Activated CD8-positive, alpha-beta memory T cell treated with anti-CD3 and anti-CD28 coated beads, Interleukin-2, amount 50 U/mL, for 48 hours (primary cell): ENCODE results near the gene KSR2.
A peak's percentile ranks its signal among the peaks of the same experiment; 100 is the strongest.

ENCODE experiments used
- DNase-seq: peaks from one replicate; pipeline ENCODE4 v3.0.0-alpha.2; 2020

Gene KSR2

DNA sequence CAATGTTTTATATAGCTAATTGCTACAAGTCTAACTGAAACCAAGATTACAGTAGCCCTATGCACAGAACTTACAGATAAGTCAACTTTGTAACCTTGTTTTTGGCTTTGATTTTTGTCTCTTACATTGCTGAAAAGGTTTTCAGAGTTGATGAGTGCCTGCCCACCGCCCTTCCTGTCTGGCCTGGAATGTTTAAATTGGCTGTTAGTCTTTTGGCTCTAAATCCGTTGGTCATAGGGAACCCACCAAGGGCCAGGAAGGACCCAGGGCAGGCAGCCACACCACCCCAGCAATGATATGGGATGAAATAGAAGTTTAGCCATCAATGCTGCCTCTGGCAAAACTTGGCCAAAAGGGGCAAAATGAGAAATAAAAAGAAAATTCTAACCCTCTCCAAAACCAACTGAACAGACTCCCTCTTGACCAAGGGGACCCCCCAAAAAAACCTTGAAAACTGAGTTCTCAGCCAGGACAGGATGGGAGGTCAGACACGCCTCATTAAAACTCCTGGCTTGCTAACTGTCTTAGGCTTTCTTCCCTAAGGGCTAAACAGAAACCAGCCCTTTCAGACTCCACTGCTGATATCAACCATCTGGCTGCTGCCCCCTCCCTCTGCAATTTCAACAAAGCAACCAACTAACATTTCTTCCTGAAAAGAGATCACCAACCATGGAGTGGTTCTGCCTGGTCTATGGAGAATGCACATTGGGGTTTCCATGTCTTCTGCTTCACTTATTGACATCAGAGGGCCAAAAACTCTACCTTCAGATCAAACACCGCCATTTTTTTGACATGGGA is 365.3 kb downstream of the KSR2 start:
- DNase-seq, result no peak

DNA sequence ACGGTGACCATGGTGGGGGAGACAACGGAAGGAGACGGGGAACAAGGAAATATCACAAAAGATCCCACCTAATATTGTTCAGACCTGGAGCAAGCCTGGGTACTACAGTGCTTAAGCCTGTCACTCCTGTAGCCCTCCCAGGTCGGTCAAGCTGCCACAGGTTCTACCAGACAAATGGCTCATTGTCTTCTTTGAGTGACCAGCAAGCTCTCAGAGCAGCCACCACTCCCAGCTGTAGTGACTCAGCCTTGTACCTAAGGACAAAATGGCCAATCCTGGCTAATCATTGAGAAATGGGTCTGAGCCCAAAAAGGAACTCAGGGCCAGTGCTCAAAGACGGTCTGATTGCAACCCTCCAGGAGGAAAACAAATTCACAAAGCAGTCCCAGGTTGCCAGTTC is 368.9 kb downstream of the KSR2 start:
- DNase-seq, result no peak

DNA sequence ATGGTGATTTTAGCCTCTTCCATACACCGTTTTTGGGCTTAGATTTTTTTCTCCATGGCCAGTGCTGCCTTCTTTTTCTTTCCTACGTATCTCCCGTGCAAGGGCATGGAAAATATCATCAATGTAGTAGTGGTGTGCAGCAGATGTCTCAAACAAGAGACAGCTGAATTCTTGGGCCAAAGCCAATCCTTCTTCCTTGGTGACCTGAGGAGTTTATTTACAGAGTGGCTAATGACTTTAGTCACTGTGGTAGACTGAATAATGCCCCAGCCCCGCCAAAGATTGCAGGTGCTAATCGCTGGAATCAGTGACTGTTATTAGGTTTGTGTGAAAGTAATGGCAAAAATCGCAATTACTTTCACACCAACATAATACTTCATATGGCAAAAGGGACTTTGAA is 371.8 kb downstream of the KSR2 start:
- no peak for DNase-seq

DNA sequence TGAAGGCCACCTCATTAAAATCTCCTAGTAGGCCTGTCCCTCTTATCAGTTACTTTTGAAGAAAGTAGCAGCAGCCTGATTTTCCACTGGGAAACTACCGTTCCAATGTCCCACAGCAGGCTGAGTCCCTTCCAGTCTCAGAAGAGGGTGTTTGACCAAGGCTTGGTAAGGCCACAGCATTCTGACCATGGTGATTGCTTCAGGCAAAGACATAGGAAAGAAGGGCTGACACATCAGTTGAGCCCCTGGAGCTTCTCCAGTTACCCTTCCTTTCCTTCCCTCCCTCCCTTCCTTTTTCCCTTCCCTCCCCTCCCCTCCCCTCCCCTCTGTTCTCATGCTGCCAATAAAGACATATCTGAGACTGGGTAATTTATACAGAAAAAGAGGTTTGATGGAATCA is 373.0 kb downstream of the KSR2 start:
- no peak for DNase-seq

DNA sequence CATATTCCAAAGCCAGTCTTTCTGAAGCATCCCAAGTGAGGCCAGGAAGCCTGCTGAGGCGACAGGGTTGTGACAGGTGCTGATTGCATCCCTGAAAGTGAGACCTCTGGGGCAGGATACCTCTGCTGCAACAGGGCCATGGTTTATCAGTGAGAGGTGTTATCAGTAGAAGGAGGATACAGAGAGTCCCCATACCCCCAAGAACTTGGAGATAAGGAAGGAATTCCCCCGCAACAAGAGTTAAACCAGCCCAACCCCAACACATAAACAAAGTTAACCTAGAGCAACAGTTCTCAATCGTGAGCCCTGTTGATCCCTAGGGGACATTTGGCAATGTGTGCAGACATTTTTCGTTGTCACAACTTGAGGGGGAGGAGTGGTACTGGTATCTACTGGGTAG is 374.3 kb downstream of the KSR2 start:
- no peak for DNase-seq

DNA sequence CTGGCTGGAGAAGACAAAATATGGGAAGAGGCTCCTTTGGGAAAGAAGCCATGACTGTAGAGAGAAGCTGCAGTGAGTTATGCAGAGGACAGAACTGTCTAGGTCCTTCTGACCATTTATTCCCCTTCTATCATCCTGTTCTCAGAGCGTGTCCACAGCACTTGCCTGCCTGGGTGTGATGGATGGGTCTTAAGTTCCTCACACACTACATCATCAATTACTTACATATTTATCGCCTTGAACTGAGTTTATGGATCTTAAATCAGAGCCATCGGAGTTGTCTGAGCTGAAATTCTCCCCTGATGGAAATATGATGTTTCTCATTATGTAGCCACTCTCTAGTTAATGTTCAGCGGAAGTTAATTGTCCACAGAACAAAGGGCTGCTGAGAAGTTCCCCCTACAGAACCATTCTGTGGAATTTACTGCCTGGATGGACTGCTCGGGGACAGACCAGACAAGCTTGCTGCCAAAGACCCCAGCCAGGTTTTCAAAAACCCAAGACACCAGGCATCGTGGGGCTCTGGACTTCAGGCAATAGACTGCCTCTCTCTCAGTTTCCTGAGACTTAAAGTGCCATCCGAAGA is 374.9 kb downstream of the KSR2 start:
- no peak for DNase-seq

DNA sequence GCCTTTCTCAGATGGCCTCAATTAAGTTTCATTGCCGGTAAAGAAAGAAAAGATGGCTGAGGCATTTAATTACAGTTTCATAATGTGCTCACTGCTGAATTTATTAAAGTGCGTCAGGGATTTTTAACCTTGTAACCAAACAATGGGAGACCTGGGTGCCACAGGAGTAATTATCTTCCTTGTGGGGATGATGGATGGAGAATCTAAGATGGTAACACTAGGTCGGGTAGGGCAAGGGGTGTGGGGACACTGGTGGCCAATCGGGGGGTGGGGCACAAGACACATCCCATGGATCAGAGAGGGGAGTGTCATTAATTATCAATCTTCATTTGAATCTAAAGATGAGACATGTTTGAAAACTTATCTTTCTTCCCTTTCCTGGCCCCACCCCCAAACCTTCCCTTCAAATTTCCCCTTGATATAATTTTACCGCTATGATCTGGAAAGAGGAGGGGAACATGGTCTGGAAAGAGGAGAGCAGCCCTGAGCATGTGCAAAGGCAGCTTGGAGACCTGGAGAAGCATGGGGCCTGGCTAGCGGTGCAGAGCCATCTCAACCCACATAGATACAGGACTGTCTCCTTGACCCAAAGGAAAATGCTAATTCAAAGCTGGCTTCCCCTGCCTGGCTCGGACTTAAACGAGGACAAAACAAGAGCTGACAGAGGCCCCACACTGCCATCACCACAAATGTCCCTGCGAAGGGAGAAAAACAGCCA is 376.0 kb downstream of the KSR2 start:
- DNase-seq, result no peak

DNA sequence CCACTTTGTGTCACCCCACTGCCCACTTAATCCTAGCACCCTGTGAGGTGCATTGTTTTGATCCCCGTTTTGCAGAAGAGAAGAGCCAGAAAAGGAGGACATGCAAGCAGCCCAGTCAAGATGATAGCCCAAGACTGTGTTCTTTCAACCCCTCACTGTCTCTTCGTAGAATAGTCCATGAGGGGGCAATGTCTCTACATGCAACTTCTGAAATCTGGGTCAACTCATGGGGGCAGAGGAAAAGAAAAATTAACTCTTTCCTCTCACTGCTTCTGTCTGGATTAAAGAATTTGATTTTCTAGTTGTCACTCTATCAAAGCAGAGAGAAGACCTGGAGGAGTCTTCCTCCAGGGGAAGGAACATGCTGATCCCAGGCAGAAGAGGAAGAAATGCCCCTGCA is 377.8 kb downstream of the KSR2 start:
- no peak for DNase-seq

DNA sequence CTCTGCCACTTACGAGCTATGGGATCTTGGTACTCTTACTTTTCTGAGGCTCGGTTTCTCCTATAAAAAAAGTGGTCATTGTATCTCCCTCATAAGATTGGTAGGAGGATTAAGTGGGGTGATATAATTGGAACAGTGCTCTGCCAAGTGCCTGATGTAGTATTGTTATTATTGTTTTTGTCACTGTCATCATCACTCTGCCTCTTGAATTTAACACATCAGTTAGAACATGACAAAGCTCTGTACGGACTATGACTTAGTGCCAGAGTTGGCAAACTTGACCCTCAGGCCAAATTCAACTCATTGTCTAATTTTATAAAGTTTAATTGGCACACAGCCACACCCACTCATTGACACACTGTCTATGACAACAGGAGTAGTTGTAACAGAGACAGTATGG is 378.4 kb downstream of the KSR2 start:
- no peak for DNase-seq

DNA sequence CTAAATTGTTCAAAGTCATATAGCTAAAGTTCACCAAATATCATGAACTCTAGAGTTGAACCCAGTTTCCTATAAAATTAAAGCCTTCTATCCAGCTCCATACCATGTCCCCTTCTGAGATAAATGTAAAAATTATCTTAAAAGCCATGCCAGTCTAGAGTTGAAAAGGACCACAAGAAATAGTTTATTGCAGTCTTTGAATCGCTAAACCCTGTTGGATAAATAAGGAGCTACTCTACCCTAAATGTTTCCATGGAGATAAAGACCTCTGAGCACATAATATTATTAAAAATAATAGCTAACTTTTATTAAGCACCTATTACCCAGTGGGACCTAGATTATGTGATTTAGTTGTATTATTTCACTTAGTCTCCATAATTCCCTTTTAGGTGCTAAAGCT is 379.8 kb downstream of the KSR2 start:
- no peak for DNase-seq

DNA sequence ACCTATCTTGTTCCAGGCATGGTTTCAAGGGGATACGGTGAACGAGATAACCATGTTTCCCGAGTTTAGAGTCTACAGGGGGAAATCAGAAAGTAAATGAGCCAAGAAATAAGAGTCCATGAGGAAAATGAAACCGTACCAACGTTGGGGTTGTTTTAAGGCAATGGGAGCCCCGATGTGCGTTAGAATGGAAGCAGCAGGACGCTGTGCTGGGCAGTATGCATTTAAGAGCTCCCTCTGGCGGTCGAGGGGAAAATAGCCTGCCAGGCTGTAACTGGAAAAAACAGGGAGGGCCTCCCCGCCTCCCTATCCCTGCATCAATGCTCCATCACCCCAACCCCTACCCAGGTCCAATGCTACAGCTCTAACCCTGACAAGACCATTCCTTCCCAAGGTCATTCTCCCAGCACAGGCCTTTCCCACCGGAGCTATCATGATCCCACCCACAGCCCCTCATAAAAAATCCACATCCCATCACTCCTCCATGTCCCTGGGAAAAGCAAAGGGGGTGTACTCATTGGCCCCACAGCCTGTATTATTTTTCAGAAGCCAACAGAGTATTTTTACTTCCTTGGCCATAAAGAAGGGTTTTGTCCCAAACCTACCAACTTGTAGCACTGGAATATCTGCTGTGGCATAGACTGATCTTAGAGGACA is 381.0 kb downstream of the KSR2 start:
- DNase-seq, result peak; percentile 75

DNA sequence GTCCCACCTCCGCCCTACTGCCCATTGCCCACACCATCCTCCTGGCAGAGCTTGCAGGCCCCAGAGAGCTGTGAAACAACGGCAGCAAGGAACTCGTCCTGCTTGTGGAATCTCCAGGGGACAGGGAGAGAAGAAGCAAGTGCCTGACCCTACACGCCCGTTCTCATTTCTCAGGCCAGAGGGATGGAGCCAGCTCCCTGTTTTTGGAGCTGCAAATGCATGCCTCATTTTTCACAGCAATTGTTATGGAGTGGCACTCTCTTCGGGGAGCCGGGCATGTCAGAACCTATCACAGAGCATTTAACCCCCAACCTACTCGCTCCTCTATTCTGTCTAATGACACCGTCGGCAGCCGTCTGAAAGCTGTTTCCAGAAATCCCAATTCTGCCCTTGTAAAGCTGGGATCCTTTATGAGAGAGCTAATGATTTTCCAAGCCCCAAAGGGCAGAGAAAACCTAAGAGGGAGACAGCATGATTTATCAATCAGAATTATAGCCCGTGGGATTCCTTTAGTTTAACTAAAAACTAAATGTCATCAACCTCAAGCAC is 385.0 kb downstream of the KSR2 start:
- no peak for DNase-seq

DNA sequence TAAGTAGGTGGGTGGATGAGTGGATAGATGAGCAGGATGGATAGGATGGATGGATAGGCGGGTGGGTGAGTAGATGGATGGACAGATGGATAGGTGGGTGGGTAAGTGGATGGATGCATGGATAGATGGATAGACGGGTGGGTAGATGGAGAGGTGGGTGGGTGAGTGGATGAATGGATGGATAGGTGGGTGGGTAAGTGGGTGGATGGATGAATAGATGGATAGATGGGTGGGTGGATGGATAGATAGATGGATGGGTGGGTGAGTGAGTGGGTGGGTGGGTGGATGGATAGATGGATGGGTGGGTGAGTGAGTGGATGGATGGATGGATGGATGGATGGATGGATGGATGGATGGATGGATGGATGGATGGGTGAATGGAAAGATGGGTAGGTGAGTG is 385.7 kb downstream of the KSR2 start:
- no peak for DNase-seq

DNA sequence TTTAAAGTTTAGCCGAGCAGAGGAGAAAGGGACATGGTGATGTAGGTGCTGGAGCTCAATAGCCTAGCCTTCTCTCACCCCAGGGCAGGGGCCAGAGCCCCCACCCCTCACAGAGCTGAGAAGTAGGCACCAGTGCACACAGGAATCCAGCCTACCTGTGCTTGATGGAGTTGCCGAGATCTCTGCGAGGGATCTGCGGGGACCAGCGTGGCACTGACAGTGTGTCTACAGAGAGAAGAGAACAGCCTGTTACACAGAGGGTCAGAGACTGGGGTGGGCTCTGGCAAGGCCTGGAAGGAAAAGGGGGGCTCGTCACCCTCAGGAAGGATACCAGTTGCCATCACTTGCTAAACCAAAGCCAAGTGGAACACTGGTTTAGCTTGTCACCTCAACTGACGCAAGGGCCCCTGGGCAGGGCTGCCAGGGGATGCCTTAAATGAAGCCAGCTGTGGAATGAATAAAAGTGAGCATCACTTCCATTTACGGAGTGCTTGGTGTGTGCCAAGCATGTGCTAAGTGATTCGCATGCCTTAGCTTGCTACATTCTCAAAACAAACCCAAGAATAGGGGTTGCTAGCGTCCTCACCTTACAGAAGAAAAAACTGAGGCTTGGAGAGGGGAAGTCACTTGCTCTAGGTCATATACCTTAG is 386.5 kb downstream of the KSR2 start:
- DNase-seq, result no peak

DNA sequence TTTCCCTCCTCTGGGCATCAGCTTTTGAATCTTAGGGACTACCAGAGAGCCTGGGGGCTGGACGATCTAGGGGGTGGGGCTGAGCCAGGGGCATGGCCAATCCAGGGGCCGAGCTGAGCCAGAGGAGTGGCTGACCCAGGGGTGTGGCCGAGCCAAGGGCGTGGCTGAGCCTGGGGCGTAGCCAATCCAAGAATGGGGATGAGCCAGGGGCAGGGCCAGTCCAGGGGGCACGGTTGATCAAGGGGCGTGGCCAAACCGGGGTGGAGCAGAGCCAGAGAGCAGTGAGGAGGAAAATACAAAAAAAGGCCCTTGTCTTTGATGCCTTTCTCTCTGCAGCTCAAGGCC is 388.1 kb downstream of the KSR2 start:
- DNase-seq, result no peak

DNA sequence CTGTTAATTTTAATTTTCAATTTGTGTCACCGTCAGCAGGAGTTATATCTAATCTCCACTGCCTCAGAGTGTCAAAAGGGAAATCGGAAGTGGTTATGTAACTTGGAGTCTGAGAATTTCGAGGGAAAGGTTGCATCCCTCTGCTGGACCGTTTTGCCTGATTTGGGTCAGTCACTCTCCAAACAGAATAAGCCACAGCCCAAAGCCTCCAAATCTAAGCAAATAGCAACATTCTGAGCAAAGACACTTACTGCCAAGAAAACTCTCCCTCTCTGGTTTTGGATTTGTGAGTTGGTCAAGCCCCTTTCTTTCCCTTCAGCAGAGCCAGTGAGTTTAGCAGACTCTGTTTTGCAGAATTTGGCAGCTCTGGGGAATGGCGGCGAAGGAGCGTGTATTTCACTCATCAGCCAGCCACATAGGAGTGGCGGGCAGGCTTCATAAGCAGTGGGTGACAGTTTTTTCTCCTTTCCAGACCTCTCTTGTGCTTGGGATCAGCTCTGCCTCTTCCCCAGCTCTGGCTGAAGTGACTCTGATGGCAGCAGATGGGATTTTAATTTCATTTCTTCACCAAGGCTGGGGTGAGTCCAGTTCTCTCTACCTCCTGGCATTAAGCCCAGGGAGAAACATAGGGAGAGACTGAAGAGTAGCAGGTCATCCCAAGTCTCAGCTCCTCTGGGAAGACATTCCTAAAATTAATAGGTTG is 388.6 kb downstream of the KSR2 start:
- DNase-seq, result no peak

DNA sequence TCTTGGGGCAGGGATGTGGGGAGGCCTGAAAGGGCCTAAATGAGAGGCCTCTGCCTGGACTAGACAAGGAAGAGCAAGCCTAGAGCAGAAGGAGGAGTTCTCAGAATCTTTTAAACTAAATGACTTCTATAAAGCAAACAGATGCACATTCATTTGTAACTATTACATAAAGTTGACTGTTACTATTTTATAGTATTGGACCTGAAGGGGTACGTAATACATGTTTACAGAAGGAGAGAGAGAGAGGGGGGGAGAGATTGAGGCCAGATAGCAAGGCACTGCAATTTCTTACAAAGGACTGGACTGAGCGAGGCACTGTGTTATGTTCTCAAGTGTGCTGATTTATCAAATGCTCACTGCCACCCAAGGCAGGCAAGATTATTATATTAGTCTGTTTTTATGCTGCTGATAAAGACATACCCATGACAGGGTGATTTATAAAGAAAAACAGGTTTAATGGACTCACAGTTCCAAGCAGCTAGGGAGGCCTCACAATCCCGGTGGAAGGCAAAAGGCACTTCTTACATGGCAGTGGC is 391.6 kb downstream of the KSR2 start:
- DNase-seq, result no peak

DNA sequence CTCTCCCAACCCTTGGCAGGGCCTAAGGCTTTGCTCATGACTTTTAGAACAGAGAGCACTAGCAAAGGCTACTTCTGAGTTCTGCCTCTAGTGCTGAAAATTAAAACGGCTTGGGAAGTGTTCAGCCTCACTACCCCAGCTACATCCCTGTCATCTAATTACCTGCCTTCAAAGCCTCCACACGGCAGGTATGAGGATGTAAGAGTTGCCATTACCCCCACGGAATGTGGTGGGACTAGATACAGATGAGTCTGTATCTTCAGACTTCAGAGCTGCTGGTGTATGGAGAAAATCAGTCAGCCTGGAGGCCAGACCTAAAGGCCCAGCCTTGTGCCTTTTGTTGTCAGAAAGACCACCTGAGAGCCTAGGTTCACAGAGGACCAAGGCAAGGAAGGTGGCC is 392.7 kb downstream of the KSR2 start:
- DNase-seq, result no peak

DNA sequence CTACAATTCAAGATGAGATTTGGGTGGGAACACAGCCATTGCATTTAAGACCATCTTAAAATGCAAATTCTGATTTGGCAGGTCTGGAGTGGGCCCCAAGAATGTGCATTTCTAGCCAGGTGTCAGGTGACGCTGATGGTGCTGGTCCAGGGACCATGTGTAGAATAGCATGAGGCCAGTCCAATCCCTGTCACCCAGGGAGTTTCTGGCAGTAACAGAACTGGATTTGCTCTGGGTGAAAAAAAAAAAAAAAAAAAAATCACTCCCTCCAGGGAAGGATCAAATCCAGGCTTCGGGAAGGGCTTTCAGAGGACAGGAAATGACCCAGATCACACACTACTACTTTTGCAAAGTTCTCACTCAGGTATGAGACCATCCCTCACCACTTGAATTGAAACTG is 394.1 kb downstream of the KSR2 start:
- DNase-seq, result no peak

DNA sequence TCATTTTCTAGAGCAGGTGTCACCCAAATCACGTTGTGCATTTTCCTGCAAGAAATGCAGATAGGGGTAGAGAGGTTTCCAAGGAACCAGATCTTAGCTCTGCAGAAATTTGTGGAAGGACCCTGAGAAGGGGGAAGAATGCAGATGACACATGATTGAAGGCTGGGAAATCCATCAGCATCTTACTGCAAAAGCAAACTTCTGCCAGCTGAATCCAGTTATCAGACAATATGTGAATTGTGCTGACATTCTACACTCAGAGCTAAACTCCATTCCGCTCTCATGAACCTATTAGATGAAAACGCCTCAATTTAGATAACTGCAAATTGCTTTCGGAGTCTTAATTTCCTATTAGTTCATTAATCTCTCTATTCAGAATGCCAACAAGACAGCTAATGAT is 396.0 kb downstream of the KSR2 start:
- no peak for DNase-seq

DNA sequence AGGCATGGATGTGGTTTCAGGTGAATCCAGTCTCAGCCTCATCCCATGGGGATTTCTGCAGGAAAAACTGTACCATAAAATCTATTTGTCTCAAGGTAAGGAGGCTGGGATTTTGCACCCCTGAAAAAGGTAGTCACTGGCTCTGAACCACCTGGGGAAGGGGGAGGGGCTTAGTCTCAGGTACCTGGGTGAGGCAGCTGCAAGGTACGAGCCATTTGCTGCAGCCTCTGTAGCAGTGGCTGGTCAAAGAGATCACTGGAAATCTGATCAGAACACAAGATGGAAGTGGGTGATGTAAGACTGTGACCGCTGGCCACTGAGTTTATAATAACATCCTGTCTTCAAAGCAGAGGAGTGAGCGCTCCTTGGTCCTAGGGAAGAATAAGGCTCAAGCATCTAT is 397.5 kb downstream of the KSR2 start:
- DNase-seq, result no peak

DNA sequence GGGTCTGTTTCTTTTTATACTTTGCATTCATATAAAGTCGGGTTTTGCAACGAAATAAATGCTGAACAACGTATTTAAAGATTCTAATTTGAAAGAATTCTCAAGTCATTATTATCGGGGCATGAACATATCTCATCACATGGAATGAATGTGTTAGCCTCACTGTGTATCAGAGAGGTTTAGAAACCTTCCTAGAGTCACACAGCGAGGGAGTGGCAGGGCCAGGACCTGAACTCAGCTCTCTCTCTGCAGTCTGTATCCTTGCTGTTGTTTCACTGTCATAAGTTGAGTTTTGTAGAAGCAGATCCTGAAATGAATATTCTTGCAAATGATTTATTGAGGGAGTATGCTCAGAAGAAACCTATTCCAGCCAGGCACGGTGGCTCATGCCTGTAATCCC is 398.2 kb downstream of the KSR2 start:
- DNase-seq, result no peak
